Measurements from ENCODE around the gene SGK2. TPM values are rescaled to one million over a fixed set of nuclear protein-coding genes. Genes with fewer than 3 reads are reported as not detected.

Gene SGK2
- total RNA-seq, 4 donors from 2014 or later = 0.33 to 1.2 (median 0.76) TPM

GRCh38 chr20:43543138-43543537 is 15.7 kb upstream of the SGK2 start:
- intact Hi-C loops (cut with DNase I) = no loop called here
- DNase-seq = no peak
- WGBS, 2 donors = 91 to 92% methylated on average over 5 of the region's 5 CpGs

DNA sequence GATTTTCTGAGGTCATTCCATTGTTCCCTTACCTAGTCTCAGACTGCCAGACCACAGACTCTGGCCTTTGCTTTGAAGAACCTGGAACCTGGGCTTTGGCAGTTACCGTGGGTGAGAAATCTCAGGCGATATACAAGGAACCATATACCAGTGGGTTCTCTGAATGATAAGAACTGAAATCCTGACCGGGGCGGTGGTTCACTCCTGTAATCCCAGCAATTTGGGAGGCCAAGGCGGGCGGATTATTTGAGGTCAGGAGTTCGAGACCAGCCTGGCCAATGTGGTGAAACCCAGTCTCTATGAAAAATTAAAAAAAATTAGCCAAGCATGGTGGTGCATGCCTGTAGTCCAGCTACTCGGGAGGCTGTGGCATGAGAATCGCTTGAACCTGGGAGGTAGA is 14.3 kb upstream of the SGK2 start:
- Histone ChIP-seq H3K9me3 (no peaks in the 10 kb centered on the region), H3K4me1 (no peaks in the 10 kb centered on the region), H3K27ac (no peak overlapping the region), H3K36me3 (no peaks in the 10 kb centered on the region), H3K27me3 (no peaks in the 10 kb centered on the region), H3K4me3 (replicated peaks in 1 of 3) (no peak overlapping the region)
- TF ChIP-seq CTCF (IDR thresholded peaks at IDR 0.05) (no peak), POLR2A (IDR thresholded peaks at IDR 0.05) (no peak)
- intact Hi-C loops (cut with DNase I) = no loop called here
- DNase-seq = no peak
- WGBS, 2 donors = 95% methylated on average over 9 of the region's 9 CpGs

More at GRCh38 chr20:43543138-43543537, 15.7 kb upstream of the SGK2 start:
- Histone ChIP-seq H3K4me3 (replicated peaks in 1 of 3) (no peak overlapping the region), H3K27me3 (no peaks in the 10 kb centered on the region), H3K36me3 (no peaks in the 10 kb centered on the region), H3K4me1 (no peaks in the 10 kb centered on the region), H3K27ac (no peak overlapping the region), H3K9me3 (no peaks in the 10 kb centered on the region)
- TF ChIP-seq POLR2A (IDR thresholded peaks at IDR 0.05) (no peak), CTCF (IDR thresholded peaks at IDR 0.05) (no peak)

DNA sequence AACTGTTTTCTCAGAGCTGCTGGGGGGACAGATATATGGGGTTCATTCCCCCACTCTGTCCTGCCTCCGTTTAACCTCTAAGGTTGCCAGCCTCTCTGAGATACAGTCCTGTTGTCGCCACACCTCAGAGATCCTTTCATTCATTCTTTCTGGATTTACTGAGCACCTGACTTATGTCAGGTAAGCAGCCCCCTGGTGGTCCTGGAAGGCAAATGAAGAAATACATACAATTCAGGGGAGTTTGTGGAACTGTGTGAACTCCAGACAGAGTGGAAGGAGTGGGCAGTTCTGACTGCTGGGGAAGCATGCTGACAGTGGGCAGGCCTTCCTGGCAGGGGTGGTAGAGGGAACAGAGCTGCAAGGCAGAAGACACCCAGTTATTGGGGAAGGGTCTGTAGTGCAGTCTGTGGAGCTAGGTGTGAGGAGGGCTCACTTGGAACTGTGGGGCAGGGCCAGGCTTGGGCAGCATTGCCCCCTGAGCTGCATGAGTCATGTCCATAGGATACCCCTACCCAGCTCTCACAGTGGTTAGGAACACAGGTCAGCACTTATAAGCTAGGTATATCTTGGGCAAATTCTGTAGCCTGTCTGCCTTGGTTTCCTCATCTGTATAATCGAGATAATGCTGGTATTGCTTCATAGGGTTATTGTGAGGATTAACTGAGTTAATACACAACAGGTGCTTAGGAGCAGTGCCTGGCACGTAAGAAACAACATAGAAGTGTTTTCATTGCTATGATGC is 12.8 kb upstream of the SGK2 start:
- H3K27me3 ChIP-seq = no peaks in the 10 kb centered on the region
- H3K4me3 ChIP-seq (replicated peaks in 1 of 3) = no peak overlapping the region
- no peaks in the 10 kb centered on the region for H3K4me1 ChIP-seq
- no peak overlapping the region for H3K27ac ChIP-seq
- no peak for DNase-seq
- no peak for TF ChIP-seq POLR2A (IDR thresholded peaks at IDR 0.05)
- no peak for TF ChIP-seq CTCF (IDR thresholded peaks at IDR 0.05)
- H3K36me3 ChIP-seq = no peaks in the 10 kb centered on the region
- intact Hi-C loops (cut with DNase I) = no loop called here
- H3K9me3 ChIP-seq = no peaks in the 10 kb centered on the region
- 93 to 96% methylated on average over 4 of the region's 4 CpGs for WGBS, 2 donors

- no peaks in the 10 kb centered on the region for H3K27me3 ChIP-seq
- DNase-seq = no peak
- H3K9me3 ChIP-seq = no peaks in the 10 kb centered on the region
- no peak overlapping the region for H3K27ac ChIP-seq
- no peak overlapping the region for H3K4me3 ChIP-seq (replicated peaks in 1 of 3)
- no peaks in the 10 kb centered on the region for H3K36me3 ChIP-seq
- WGBS, 2 donors = 63 to 80% methylated on average over 5 of the region's 5 CpGs
- intact Hi-C loops (cut with DNase I) = no loop called here
- H3K4me1 ChIP-seq = no peaks in the 10 kb centered on the region
- TF ChIP-seq POLR2A (IDR thresholded peaks at IDR 0.05) (no peak), CTCF (IDR thresholded peaks at IDR 0.05) (no peak)
Measured at GRCh38 chr20:43548273-43548880, 10.4 kb upstream of the SGK2 start.

GRCh38 chr20:43549416-43550065 is 9.3 kb upstream of the SGK2 start:
- no peaks in the 10 kb centered on the region for H3K9me3 ChIP-seq
- no peak for DNase-seq
- no peaks in the 10 kb centered on the region for H3K4me1 ChIP-seq
- TF ChIP-seq CTCF (IDR thresholded peaks at IDR 0.05) (no peak), POLR2A (IDR thresholded peaks at IDR 0.05) (no peak)
- no peaks in the 10 kb centered on the region for H3K36me3 ChIP-seq
- intact Hi-C loops (cut with DNase I) = no loop called here
- no peak overlapping the region for H3K27ac ChIP-seq
- no peak overlapping the region for H3K4me3 ChIP-seq (replicated peaks in 1 of 3)
- H3K27me3 ChIP-seq = no peaks in the 10 kb centered on the region
- WGBS, 2 donors = 91 to 93% methylated on average over 4 of the region's 4 CpGs
